HG03066 (cell line): ENCODE measurements around the gene GRAP2.
"Not testable (repeated sequence)": the region's sequence is repeated elsewhere in the genome, so short reads cannot be mapped to it uniquely, and the experiment has no call there.

Experiments used
- ATAC-seq: cut with Tn5 transposase; IDR thresholded peaks from one replicate; pipeline ENCODE4 v1.9.1; 2021; ENCODE audit warnings: low read depth; ENCODE audit not compliant: unreplicated experiment

GRAP2 gene

GRCh38 chr22:39942439-39943230, 41.8 kb downstream of the GRAP2 start:
- no peak for ATAC-seq

- no peak for ATAC-seq
Observed at GRCh38 chr22:39943337-39943736, 42.5 kb downstream of the GRAP2 start.

DNA sequence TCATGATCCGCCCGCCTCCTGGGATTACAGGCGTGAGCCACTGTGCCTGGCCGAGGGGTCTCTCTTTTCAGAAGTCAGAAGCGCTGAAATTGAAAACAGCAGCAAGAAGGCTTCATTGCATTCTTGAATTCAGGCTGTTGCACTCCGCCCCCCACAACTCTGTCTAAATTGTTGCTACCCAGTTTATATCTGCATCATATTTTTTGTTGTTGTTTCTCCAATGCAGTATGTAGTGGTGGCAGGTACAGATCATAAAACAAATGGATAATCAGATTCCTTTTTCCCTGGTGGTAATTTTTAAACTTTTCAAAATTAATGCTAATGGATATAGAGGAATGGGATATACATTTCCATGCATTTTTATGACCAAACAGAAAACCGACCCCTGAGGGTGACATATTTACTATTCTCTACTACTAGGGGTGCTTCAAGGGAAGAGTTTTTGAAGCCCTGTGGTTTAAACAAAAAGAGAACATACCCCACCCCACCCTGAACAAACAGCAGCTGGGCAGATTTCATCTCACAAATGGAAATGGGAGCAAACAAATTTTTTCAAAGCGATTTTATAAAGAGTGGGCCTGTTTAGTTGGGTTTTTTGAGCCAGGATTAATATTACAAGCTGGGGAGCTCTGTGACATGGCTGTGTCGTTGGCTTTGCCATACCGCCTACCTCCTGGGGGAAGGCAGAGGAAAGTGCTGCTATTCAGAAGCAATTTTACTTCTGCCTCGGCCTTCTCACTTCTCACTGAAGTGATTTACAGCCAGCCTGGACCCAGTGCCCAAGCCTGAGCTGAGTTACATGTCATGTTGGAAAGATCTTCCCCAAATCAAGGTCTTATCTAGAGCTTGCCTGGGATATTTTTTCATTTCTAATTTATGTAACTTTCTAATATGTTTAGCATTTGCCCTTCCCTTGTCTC, 43.3 kb downstream of the GRAP2 start:
- no peak for ATAC-seq

DNA sequence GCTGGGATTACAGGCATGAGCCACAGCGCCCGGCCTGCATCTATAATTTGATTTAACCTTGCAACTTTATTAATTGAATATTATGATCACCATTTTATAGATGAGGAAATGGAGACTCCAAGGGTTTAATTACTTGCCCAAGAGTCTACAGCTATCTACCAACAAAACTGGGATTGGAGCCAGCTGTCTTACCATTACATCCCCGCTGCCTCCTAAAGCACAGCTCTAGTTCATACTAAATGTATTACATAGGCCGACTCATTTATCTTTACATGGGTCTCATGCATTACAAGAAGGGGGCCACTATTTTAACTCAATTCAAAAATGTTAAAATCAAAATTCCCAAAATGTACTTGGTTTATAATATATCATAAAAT, 45.2 kb downstream of the GRAP2 start:
- no peak for ATAC-seq

GRCh38 chr22:39946503-39947219, 45.8 kb downstream of the GRAP2 start:
- ATAC-seq: no peak

DNA sequence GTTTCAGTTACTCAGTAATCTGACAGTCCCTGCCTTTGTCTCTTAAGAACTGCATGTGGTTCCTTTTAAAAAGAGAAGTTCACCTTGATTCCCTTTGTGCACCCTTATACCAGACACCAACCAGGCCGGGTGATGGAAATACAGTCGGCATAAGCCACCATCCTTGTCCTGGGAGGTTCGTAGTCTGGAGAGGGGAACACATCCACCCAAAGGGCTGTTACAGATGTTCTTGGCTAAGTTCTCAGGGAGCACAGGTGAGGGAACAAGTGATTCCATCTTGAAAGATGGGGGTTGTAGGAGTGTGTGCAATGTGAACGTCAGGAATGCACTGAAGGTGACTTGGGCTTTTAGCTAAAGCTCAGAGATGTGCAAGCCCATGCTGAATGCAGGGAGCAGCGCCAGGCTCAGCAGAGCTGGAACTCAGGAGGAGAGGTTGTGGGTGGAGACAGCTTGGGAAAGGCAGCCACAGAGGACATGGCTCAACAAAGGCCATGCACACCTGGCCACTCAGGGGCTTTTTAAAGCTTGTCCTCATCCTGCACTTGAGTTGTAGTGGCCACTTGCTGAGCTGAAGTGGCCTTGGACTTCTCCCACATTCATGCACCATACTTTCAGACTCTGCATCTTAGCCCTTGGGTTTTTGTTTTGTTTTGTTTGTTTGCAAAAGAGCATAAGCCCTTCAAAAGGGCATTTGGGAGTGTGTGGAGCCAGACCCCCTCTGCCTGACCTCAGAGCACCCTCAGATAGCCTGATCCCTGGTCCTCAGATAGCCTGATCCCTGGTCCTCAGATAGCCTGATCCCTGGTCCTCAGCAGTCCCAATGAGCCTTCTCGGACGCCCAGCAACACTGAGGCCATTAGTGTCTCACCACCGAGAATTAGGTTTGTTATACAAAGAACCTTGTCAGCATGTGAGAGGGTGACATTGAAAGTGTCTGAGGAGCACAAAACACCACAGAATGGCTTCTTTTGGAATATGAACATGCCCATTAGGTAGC, 46.6 kb downstream of the GRAP2 start:
- no peak for ATAC-seq

- no peak for ATAC-seq
Observed at GRCh38 chr22:39949964-39950737, 49.3 kb downstream of the GRAP2 start.

- not testable (repeated sequence) for ATAC-seq
Observed at GRCh38 chr22:39951603-39952293, 50.9 kb downstream of the GRAP2 start.

GRCh38 chr22:39952347-39952746, 51.5 kb downstream of the GRAP2 start:
- no peak for ATAC-seq

- ATAC-seq: no peak
Observed at GRCh38 chr22:39953101-39953500, 52.2 kb downstream of the GRAP2 start.

DNA sequence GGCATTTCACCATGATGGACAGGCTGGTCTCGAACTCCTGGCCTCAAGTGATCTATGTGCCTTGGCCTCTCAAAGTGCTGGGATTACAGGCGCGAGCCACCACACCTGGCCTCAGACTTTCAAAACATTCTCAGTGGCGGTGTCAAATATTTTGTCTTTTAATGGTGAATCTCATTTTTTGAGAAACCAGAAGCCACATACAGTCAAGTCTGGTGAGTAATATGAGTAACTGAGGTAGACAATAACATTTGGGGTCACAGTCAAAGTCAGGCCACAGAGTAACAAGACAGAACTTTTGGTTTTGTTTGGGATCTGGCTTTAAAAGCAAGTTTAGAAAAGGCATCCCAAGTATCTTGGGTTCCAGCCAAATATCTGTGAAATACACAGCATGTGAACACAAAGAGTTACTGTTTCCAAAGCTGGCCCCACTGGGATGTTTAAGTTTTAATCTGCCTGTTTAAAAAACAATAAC, 53.7 kb downstream of the GRAP2 start:
- no peak for ATAC-seq

GRCh38 chr22:39955675-39956074, 54.8 kb downstream of the GRAP2 start:
- no peak for ATAC-seq

- no peak for ATAC-seq
Observed at GRCh38 chr22:39956932-39957664, 56.2 kb downstream of the GRAP2 start.

GRCh38 chr22:39958009-39958711, 57.3 kb downstream of the GRAP2 start:
- ATAC-seq: no peak

DNA sequence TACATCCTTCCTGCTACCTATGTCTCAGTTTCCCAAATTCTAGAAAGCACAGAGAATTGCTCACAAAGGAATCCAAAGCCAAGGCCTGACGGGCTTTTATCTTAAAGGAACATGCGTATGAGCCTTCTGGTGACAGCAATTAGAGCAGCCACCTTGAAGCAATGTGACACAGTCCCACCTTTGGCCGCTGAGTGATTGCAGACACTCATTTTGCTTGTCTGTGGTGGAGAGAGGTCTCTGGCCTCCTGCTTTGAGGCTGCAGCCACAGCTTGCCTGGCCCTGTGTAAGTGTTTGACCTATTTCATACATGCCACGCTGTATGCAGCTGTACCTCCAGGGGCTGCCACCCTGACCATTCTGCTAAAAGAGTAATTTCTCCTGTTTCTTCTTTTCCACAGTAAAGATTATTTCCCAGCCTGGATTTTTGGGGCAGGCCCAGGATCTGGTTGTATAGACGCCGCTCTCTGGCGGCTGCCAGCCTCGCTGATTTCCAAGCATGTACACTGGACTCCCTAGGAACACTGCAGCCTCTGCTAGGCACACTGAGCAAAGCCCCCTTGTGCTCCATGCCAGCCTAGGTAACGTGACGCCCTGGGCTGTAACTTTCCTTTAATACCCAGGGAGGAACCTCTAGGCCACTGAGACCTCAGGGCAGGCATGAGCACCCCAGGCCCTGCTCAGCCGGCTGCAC, 58.2 kb downstream of the GRAP2 start:
- ATAC-seq: no peak

- no peak for ATAC-seq
Observed at GRCh38 chr22:39959640-39960447, 59.0 kb downstream of the GRAP2 start, which contains the start of gene TMA7B. TSS of gene TMA7B (plus strand) at chr22:39960397. CDS start at chr22:39964375, 3,978 bp downstream.
